T-helper 22 cell (primary cell): ENCODE results near the gene TDRD9.
A peak's percentile ranks its signal among the peaks of the same experiment; 100 is the strongest.
"Not testable (repeated sequence)": the region's sequence is repeated elsewhere in the genome, so short reads cannot be mapped to it uniquely, and the experiment has no call there.

Source experiments
- DNase-seq: peaks from one replicate; pipeline ENCODE4 v3.0.0-alpha.2; 2020; ENCODE audit warnings: low read depth

Gene TDRD9

GRCh38 chr14:103894034-103894722 is 34.1 kb upstream of the TDRD9 start:
- DNase-seq = no peak

- DNase-seq = no peak
Measured at GRCh38 chr14:103894723-103895059, 33.6 kb upstream of the TDRD9 start.

- DNase-seq = no peak
Measured at GRCh38 chr14:103896578-103896977, 31.7 kb upstream of the TDRD9 start.

GRCh38 chr14:103897075-103897947 is 30.9 kb upstream of the TDRD9 start:
- no peak for DNase-seq

GRCh38 chr14:103898204-103898603 is 30.1 kb upstream of the TDRD9 start:
- no peak for DNase-seq

- DNase-seq = no peak
Measured at GRCh38 chr14:103898711-103899110, 29.5 kb upstream of the TDRD9 start.

GRCh38 chr14:103899316-103899715 is 28.9 kb upstream of the TDRD9 start:
- DNase-seq = no peak

- no peak for DNase-seq
Measured at GRCh38 chr14:103899833-103900232, 28.4 kb upstream of the TDRD9 start.

GRCh38 chr14:103904493-103905107 is 23.7 kb upstream of the TDRD9 start:
- no peak for DNase-seq

GRCh38 chr14:103905842-103906456 is 22.3 kb upstream of the TDRD9 start:
- DNase-seq = no peak

- no peak for DNase-seq
Measured at GRCh38 chr14:103908580-103908979, 19.7 kb upstream of the TDRD9 start.

GRCh38 chr14:103909531-103910261 is 18.6 kb upstream of the TDRD9 start:
- DNase-seq = no peak

- peak; percentile 43 for DNase-seq
Measured at GRCh38 chr14:103910262-103910935, 17.9 kb upstream of the TDRD9 start.

GRCh38 chr14:103910984-103911383 is 17.3 kb upstream of the TDRD9 start:
- no peak for DNase-seq

- no peak for DNase-seq
Measured at GRCh38 chr14:103915616-103916015, 12.6 kb upstream of the TDRD9 start.

GRCh38 chr14:103916636-103917262 is 11.5 kb upstream of the TDRD9 start:
- DNase-seq = no peak

- DNase-seq = peak; percentile 90
Measured at GRCh38 chr14:103920981-103921854, 7.0 kb upstream of the TDRD9 start.

- not testable (repeated sequence) for DNase-seq
Measured at GRCh38 chr14:103921855-103922200, 6.4 kb upstream of the TDRD9 start.

- no peak for DNase-seq
Measured at GRCh38 chr14:103923863-103924262, 4.4 kb upstream of the TDRD9 start.

- no peak for DNase-seq
Measured at GRCh38 chr14:103925316-103925715, 2.9 kb upstream of the TDRD9 start.
